Limb (tissue), 2 donors: ENCODE results near the gene ZBTB7C.

Experiments
- DNase-seq, 2 donors: peaks; one replicate each; pipeline ENCODE4 v3.0.0-alpha.2; 2016; ENCODE audit errors: extremely low spot score in 2 of 2

The ZBTB7C gene

DNA sequence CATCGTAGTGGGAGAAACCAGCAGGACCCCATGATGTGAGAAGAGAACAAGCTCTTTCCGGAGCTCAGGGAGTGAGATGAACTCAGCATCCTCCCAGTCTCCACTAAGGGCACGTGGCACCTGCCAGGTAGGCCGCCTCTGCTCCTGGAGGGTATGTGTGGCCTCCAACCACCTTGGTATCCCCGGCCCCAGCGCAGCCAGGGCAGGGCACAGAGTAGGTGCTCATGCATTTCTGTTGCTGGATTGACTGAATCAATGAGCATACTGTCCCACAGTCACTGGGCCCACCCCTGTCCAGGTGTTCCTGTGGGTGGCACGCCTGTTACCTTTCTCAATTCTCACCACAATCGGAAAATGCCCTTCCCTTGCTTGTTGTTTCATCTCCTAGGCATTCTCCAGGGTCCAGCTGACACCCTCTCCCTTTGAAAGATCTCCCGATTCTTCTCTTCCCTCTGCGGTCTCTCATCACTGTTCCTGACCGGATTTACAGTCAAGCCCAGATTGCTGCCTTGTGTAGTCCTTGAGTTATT, 340.2 kb downstream of the ZBTB7C start:
- no peak for DNase-seq

DNA sequence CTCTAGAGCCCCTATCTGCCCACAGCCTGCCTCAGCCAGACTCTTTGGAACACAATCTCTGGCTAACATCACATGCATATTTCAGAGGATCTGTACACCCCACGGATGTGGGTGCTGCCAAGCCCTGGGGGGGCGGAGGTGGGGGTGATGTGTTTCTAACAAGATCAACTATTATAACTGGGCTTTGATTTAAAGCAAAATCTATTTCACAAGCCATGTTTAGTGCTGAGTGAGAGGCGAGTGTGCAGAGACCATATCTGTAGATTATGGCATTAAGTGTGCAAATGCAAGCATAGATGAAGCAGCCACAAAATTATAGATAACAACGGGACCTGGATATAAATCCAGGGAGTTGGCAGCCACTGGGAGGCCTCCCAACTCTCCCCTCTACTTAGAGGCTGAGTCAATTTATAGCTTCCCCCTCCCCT, 342.9 kb downstream of the ZBTB7C start:
- no peak for DNase-seq

DNA sequence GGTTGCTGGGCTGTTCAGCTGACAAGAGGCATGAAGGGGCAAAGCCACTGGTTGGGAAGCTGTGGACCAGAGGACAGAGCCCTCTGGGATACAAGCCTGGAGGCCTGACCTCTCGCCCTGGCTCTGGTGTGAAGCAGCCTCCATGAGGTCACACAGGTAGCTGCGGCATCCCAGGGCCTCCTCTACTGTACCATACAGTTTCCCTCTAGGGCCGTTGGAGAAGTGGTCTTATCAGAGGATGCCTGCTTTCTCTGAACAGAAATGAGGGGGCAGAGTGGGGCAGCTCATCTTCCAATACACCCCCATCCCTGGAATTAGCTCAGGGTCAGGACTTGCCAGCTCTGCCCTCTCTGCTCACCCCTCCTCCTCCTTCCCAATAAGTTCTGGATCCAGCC, 343.6 kb downstream of the ZBTB7C start:
- DNase-seq: no peak

DNA sequence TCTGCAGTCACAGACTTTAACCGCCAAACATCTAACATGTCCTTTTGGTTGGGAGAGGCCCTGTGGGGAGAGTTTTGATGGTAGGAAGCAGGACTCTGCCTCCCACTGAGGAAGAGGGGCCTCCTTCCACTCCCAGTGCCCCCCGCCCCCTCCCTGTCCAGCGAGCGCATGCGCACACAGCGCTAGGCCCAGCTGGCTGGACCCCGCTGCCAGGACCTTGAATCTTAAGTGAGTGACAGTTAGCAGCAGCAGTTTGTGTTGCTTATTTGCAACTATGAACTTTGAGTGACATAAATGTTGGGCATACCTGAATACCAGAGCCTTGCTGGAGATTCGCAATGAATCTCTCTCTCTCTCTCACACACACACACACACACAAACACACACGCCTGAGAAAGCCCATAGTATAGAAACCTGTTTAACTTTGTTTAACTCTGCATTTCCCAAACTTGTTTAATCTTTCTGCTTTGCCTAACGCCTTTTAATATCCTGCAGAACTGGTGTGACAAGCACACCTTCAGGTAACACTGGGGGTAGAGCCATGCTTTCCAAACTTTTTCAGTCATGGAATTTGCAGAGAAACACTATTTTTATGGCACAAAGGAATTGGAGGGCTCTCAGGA, 344.1 kb downstream of the ZBTB7C start:
- no peak for DNase-seq

DNA sequence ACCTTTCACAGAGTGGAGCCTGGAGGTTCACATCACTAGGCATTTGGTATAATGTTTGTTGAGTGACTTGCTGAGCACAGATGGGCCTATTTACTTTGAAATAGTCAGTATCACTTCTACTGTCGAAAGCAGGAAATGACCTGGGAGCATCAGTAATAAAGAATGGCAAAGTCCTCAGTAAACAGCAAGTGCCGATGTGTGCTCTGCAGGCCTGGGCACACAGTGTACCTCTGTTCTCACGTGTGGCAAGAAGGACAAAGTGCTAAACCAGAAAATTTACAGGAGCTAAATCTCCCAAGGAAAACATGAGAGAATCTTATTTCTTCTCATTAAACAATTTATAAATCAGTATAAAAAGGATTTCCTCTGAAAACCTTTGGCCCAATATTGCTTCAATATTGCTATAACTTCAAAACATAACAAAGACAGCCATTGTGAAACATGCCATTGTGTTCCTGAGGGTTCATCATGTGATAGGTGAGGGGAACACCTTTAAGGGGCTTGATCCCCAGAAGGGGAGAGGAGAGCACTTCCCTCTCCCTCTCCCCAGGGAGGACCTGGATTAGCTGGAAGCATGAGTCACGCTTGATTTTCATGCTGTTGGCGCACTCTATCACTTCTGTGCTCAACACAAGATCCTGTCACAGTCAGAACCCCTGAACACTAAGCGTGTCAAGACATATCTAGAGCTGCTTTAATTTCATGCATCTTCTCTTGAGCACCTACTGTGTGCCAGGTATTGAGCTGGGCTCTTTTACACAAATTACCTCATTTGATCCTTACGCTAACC, 347.2 kb downstream of the ZBTB7C start:
- DNase-seq: no peak

DNA sequence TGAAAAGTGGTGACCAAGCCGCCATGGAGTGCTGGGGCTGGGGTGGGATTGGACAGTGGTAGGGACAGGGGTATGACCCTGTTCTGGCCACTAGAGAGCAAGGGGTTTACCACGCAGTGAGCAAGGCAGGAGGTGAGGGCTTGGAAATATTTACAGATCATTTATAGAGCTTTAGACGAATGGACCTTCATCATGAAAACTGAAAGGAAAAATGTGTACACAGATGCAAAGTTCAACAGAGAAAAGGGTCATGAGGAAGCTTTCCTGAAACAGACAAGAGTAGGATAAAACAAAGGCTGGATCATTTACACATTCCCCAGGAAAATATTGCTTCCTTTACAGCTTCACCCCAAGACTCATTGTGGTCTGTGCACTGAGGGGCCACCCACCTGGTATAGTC, 348.2 kb downstream of the ZBTB7C start:
- no peak for DNase-seq

DNA sequence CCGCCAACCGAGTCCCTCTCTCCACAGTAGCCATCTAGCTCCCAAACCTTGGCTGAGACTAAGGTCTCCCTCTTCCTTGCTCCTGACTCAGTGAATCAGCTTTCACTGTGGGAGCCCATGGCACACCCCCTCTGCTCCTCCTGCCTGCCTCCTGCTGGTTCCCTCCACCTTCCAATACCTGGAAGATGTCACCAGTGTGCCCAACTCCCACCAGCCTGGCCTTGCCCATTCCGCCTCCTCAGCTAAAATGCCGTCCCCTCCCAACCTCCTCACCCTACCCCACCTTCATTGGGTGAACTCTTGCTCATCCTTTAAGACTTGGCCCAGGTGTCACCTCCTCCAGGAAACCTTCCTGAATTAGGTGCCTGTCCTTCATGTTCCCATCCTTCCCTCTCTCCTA, 348.8 kb downstream of the ZBTB7C start:
- DNase-seq: no peak

DNA sequence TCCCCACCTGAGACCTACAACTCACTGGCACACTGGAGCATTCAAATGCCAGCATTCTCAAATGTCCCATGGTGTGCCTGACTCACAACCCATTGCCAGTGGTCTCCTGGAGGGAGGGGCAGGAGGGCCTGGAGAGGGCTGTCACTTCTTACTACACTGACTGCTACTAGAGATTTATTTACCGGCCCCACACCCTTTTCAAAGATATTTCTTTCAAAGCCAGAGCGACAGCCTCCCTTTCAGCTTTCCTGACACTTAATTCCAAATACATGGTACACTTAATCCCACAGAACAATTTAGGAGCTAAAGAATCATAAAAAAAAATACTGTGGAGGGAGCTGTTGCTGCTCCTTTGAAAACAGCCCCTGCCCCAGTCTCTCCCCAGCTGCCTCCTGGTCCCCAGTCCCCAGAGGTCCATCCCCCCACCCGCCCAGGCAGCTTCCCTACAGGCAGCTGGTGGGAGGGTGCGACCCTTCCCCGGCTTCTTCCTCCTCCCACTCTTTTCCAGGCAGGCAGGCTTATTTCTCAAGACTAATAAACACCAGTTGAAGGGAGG, 349.6 kb downstream of the ZBTB7C start:
- peak in 1 of 2 donors; percentile 55 for DNase-seq

DNA sequence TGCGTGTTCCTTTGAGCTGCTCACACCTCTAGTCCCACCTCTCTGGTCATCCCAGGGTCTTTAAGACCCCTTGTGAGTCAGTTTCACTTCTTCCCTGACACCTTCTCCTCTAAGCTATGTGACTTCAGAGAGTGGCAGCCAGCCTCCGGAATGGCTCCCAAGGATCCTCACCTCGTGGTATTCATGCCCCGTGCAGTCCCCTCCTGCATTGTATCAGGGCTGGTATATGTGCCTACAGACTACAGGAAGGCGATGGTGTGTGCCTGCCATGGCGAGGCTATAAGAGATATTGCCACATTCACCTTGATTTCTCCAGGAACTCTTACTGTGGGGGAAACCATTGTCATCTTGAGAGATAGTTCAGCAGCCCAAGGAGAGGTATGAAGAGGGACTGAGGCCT, 350.7 kb downstream of the ZBTB7C start:
- no peak for DNase-seq

DNA sequence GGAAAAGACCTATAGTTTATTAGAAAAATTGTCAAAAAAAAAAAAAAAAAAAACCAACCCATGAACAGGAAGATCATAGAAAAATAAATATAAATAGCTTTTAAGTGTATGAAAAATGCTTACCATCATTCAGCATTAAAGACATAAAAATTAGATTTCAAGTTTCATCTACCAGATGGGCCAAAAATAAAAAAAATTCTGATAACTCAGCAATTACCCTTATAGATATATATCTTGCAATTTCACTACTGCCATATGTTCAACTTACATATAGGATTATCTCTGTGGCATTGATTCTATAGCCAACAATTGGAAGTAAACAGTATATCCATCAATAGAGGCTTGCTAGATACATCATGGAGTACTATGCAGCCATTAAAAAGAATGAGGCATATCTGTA, 352.2 kb downstream of the ZBTB7C start:
- DNase-seq: no peak

DNA sequence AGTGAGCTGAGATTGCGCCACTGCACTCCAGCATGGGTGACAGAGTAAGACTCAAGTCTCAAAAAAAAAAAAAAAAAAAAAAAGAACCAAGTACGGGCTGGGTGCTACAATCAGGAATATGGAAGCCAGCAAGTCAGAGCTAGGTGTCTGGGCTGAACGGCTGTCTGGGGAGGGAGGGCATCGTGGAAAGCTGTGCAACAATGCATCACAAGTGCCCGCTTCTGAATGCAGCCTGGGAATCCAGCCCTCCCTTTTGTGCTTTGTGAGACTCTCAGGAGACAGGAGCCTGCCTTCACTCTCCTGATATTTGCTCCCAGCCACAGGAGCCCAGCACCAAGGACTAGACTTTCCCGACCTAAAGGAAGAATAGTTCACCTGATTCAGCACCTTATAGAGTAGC, 353.8 kb downstream of the ZBTB7C start:
- DNase-seq: no peak

DNA sequence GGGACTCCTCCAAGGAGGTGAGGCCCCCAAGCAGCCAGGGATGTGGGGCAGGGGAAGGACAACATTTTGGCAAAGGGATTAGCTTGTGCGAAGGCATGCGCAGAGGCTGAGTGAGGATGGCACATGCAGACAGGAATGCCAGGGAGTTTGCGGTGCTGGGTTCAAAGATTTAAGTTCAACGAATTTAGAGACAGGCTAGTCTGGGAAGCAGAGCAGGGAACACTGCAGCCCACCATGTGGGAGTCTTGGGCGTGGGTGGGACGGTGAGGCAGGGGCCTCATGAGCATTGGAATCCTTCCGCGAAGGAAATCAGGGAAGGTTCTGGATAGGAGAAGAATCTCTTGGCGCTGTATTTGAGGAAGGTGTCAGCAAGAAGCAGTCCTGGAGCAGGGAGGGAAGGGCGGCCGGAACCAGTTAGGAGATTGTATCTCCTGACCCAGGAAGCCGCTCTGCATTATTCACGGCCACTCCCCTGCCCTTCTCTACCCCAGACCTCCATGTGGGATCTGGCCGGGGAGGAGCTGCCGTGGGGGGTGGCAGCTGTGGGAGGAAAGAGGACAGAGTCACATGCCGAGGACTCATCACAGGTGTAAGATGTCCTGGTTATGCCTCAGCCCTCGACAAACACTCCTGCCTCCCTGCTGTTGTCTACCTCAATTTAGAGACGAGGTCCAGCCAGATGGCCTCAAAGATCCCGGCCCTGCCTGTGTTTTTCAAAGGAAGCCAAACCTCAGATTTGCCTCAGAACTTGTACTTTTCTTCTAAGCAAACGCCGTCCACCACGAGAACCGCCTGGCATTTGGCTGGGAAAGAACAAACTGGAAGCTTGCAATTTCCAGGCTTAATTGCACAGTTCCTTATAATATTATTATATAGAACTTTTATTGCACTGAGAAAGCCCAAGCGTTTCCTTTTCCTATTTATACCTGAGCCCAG, 355.0 kb downstream of the ZBTB7C start:
- no peak for DNase-seq

DNA sequence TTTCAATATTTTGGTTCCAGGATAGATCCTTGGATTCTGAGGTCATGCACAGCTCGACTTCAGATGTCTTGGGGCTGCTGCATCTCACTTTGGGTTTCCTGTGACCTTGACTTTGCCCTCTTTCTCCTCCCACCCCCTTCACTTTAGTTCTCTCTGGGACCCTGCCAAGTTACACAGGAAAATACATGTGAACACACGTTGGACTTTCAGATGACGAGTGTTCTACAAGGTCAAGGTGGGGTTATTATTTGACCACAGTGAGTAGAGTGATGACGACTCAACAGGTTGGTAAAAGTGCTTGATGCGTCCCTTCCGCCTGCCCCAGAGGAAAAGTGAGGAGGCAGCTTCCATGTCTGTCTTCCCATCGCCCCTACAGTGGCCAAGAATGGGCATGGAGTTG, 356.3 kb downstream of the ZBTB7C start:
- no peak for DNase-seq

DNA sequence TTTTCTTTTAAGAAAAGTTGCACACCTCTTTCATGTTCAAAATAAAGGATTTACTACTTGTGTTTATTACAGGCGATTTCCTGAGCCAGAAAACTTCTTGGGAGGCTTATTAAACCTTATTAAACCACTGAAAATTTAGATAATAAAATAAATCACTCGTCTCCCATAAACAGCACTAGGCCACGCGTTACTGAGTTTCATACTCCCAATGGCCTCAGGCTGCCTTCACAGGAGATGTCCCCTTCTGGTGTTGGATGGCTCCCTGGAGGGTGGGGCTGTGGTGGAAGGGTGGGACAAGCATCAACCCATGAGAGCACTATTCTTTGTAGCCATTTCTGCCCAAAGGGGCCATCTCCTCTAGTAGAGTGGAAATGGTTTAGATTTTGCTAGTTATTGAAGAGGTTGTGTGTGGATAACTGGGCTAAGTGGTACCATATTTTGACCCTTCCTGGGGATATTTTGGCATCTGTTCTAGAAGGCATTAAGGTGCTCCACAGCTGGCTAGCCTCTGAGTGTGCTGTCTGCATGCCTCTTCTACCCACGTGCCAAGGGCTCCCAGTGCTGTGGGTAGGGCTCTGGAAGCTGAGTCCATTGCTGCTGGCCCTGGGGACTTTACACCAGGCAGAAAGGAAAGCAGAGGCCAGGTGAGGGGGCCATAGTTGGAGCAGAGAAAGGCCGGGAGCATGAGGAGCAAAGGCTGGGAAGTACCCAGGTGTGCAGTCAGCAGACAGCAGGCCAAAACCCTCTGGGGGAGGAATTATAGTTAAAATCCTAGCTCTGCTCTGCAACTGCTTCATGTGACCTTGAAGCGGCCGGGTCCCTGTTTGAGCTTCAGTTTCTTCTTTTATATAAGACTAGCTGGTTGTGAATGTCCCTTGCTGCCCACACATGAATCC, 357.0 kb downstream of the ZBTB7C start:
- DNase-seq: no peak

DNA sequence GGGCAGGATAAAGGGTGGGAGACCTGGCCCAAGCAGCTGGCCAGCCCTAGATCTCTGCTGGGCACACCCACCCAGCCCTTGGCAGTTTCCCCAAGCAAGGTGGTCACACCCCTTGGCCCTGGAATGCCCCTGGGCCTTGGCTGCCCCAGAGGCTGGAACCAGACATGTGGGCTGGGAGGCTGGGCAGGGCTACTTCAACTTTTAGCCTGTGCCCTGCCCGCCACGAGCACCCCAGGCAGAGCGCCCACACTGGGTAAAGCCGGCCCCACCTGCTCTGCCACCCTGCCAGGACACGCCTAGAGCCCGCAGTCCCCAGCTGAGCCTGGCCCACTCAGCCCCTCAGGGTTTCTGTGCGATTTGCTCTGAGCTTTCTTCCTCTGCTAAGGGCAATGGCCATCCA, 359.0 kb downstream of the ZBTB7C start:
- DNase-seq: no peak

DNA sequence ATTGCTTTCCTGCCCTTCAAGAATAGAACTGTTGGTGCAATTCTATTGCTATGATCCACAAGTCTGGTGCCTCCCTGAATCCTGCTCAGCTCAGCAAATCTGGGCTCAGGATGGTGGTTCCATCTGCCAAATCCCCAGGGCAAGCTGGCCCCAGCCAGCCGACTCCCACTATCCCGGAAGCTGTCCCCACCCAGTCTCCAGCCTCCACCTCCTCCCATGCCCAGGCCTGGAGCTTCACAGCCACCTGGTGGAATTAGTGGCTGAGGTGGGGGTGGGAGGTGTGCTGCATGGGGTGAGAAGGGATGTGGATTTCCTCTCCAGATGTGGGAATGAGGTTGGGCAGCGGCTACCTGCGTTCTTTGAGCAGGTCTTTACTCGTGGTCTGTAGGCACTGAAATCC, 359.4 kb downstream of the ZBTB7C start:
- DNase-seq: no peak

DNA sequence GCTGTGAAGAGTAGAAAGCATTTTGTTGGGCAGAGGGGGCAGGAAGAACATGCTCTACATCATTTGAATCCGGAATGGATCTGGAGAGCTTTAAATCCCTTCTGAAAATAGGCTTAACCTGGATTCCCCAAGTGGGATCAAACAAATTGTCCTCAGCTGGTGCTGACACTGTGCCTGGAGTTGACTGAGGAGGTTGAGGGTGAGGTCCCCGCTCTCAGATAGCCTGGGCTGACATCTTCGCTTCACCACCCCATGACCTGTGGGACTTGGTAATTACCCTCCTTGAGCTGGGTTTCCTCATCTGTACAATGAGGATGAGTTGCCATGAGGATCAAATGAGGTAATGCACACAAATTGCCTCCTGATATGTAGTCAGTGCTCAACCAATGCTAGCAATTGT, 360.9 kb downstream of the ZBTB7C start:
- no peak for DNase-seq

DNA sequence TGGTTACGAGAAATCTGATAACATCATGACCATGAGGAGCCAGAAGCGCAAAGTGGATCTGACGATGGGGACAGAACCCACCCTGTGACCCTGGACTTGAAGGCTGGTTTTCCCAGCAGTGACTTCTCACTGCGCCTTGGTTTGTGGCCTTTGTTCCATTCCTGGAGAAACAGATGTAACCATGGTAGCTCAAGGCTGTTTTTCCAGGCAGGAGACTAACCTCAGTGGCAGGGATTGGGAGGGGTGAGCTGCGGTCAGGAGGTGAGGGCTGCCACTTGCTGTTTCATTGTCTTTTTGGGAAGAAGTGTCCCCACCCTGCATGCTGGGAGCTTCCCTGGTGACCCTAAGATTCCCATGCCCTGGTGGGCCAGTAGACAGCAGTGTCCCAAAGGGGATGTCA, 362.3 kb downstream of the ZBTB7C start:
- no peak for DNase-seq

DNA sequence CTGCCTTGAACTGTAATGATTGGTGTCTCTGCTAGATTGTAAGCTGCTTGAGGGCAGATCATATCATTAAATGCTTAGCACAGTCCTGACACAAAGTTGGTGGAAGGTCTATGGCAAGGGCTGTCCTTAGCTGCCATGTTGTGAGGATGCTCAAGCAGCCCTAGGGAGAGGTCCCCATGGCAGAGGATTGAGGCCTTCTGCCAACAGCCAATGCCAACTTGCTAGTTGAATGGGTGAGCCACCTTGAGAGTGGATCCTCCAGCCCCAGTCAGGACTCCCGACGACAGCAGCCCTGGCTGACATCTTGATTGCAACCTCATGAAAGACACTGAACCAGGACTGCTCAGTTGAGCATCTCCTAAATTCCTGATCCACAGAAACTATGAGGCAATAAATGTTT, 363.4 kb downstream of the ZBTB7C start:
- DNase-seq: no peak

DNA sequence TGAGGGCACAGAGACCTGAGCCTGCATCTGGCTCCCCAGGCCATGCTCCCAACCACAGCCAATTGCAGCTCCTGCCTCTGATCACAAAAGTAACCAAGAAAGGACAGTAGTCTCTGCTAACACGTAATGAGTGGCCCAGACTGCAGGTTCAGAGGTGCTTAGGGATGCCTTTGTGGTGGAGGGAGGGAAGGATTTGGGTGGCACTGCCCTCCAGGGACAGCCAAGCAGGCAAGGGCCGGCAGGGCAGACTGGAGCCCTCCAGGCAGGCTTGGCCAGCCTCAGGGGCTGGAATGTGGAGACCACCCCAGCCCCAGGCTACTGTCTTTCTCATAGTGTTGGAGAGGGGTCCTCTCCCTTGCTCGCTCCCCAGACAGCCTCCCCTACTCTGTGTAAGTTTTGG, 364.2 kb downstream of the ZBTB7C start:
- no peak for DNase-seq

DNA sequence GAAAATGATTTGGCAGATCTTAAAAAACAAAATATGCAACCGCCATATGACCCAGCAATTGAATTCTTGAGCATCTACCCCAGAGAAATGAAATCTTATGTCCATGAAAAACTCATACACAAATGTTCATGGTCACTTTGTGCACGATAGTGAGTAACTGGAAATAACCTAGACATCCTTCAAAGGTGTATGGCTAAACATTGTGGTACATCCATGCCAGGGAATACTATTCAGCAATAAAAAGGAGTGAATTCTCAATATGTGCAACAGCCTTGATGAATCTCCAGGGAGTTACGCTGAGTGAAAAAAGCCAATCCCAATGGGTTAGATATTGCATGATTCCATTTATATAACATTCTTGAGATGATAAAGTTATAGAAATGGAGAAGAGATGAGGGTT, 366.0 kb downstream of the ZBTB7C start:
- no peak for DNase-seq
